GM23338 (cell line): ENCODE data around the gene FTL. TPM values are rescaled to one million over a fixed set of nuclear protein-coding genes. Genes with fewer than 3 reads are reported as not detected.

Experiments used
- ATAC-seq: fragments of 200-7000 bp; cut with Tn5 transposase; 3 replicates; pipeline ENCODE4 v1.9.1; 2020
- DNase-seq: peaks from one replicate; pipeline ENCODE4 v3.0.0-alpha.2; 2015; ENCODE audit warnings: low spot score
- H2AFZ ChIP-seq: fragments of 200-600 bp; sonication (generic); 2 replicates; pipeline ENCODE4 v1.8.0; 2016; ENCODE audit warnings: antibody characterized with exemption, mild to moderate bottlenecking, moderate library complexity
- H3F3A ChIP-seq: fragments of 200-600 bp; sonication (generic); replicated peaks from 2 replicates; pipeline ENCODE4 v1.8.0; 2017; ENCODE audit warnings: antibody characterized with exemption, mixed run types, low read depth
- H3K27ac ChIP-seq: fragments of 200-600 bp; sonication (generic); 2 replicates; pipeline ENCODE4 v1.6.1; 2016; ENCODE audit warnings: low read depth
- H3K27me3 ChIP-seq: fragments of 200-600 bp; sonication (generic); 2 replicates; pipeline ENCODE4 v1.8.0; 2016; ENCODE audit warnings: mild to moderate bottlenecking, mixed run types, moderate library complexity; ENCODE audit not compliant: insufficient read depth
- H3K36me3 ChIP-seq: fragments of 200-600 bp; sonication (generic); 2 replicates; pipeline ENCODE4 v1.8.0; 2016; ENCODE audit warnings: mild to moderate bottlenecking; ENCODE audit not compliant: insufficient read depth
- H3K4me1 ChIP-seq: fragments of 200-600 bp; sonication (generic); 2 replicates; pipeline ENCODE4 v1.8.0; 2016; ENCODE audit warnings: mild to moderate bottlenecking, moderate library complexity; ENCODE audit not compliant: insufficient read depth
- H3K4me2 ChIP-seq: fragments of 200-600 bp; sonication (generic); 2 replicates; pipeline ENCODE4 v1.7.1; 2017; ENCODE audit warnings: mixed run types
- H3K4me3 ChIP-seq: fragments of 200-600 bp; sonication (generic); 2 replicates; pipeline ENCODE4 v1.6.1; 2016; ENCODE audit warnings: mixed run types
- H3K79me2 ChIP-seq: fragments of 200-600 bp; sonication (generic); replicated peaks from 2 replicates; pipeline ENCODE4 v1.8.0; 2017; ENCODE audit warnings: mild to moderate bottlenecking; ENCODE audit not compliant: insufficient read depth
- H3K9me2 ChIP-seq: fragments of 200-600 bp; sonication (generic); 2 replicates; pipeline ENCODE4 v1.8.0; 2017; ENCODE audit not compliant: insufficient read depth
- H4K20me1 ChIP-seq: fragments of 200-600 bp; sonication (generic); replicated peaks from 2 replicates; pipeline ENCODE4 v1.8.0; 2017; ENCODE audit warnings: mild to moderate bottlenecking; ENCODE audit not compliant: insufficient read depth
- H3K27ac Mint-ChIP-seq: 2 replicates; pipeline ENCODE4 v1.8.0; 2020; ENCODE audit warnings: inconsistent platforms, mild to moderate bottlenecking, moderate library complexity, mixed read lengths
- H3K27me3 Mint-ChIP-seq: 3 replicates; pipeline ENCODE4 v1.8.0; 2022; ENCODE audit warnings: low read depth, mild to moderate bottlenecking, moderate library complexity, mixed read lengths, inconsistent platforms; ENCODE audit not compliant: insufficient read depth, poor library complexity
- H3K36me3 Mint-ChIP-seq: 3 replicates; pipeline ENCODE4 v1.8.0; 2021; ENCODE audit warnings: low read depth, mild to moderate bottlenecking, inconsistent platforms, moderate library complexity, mixed read lengths
- H3K4me1 Mint-ChIP-seq: 3 replicates; pipeline ENCODE4 v1.8.0; 2020; ENCODE audit warnings: mild to moderate bottlenecking, inconsistent platforms, mixed read lengths
- H3K4me3 Mint-ChIP-seq: 3 replicates; pipeline ENCODE4 v1.8.0; 2021; ENCODE audit warnings: moderate library complexity, mild to moderate bottlenecking, inconsistent platforms, mixed read lengths
- H3K9me3 Mint-ChIP-seq: 3 replicates; pipeline ENCODE4 v1.8.0; 2020; ENCODE audit warnings: moderate library complexity, mild to moderate bottlenecking, inconsistent platforms, mixed read lengths
- CREB1 ChIP-seq: fragments of 250-450 bp; sonication (Bioruptor Pico); IDR thresholded peaks from 2 replicates; pipeline ENCODE4 v1.5.0; 2020; ENCODE audit warnings: low read depth, mild to moderate bottlenecking, moderate library complexity
- JUNB ChIP-seq: IDR thresholded peaks from one replicate; pipeline ENCODE4 v1.6.1; 2016; ENCODE audit warnings: antibody characterized with exemption; ENCODE audit not compliant: unreplicated experiment
- POLR2AphosphoS5 ChIP-seq: IDR thresholded peaks from 2 replicates; pipeline ENCODE4 v1.6.1; 2016; ENCODE audit warnings: antibody characterized with exemption, low read depth
- polyA plus RNA-seq: library from polyadenylated mRNA; unstranded; fragments of >200 nt; fragmentation: Nextera tagmentation; extraction: Ambion mirVana; gene quantifications from 2 replicates; pipeline ENCODE4 v1.2.1, GENCODE V29; 2016
- total RNA-seq: library from RNA; depleted of rRNA; stranded (reverse); fragments of >200 nt; shearing (Covaris generic); gene quantifications from 2 replicates; pipeline ENCODE4 v1.2.3, GENCODE V29; 2014
- TF ChIP-seq, protein P1 (sequence below): IDR thresholded peaks from 2 replicates; pipeline ENCODE4 v1.6.1; 2016; ENCODE audit warnings: antibody characterized with exemption
- TF ChIP-seq, protein P2 (sequence below): IDR thresholded peaks from one replicate; pipeline ENCODE4 v1.6.1; 2018; ENCODE audit warnings: antibody characterized with exemption; ENCODE audit not compliant: unreplicated experiment
- TF ChIP-seq, protein P3 (sequence below), 2 experiments: fragments of 200-600 bp in 1 of 2; sonication (generic) in 1 of 2; conservative IDR thresholded peaks; 2 replicates each; pipeline versions ENCODE4 v1.5.1 to v1.6.1; 2016 to 2017; ENCODE audit warnings: antibody characterized with exemption in 2 of 2, low read depth in 2 of 2, mild to moderate bottlenecking in 2 of 2, moderate library complexity in 1 of 2

FTL gene
- total and polyA plus RNA-seq, 2 experiments from 2014 or later, result 2,064 to 5,436 TPM

DNA sequence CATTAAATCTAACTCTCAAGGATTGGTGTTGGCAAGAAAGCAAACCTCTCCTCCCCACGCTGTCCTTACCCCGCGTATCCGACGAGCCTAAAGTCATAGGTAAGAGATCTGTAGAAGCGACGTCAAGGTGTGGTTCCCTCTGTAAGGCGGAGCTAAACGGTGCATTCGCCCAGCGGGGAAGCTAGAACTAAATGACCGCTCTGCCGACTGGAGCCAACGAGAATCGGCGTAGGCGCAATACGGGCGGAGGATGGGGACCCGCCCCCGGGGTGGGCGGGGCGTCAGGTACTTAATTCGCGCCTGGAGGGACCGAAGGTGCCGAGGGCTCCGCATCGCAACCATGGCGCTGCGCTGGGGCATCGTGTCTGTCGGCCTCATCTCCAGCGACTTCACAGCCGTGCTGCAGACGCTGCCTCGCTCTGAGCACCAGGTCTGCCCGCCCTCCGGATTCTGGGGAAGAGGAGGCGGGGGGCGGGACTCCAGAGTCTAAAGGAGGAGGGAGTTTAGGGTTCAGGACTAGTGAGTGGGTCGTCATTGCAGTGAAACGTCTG, 31.7 kb upstream of the FTL start, which contains the start of gene DHDH:
Gene DHDH (plus strand): TSS at position 318 of the 551 bp plus-strand sequence. CDS start 23 bp downstream, at position 341.
- Histone ChIP-seq H3K4me1 (peaks cover 16% of the 10 kb centered on the region), H2AFZ (peak within 1 kb of the TSS; percentile 87), H3K4me2 (peak within 1 kb of the TSS; percentile 78), H3K27me3 (peaks cover 33% of the 10 kb centered on the region), H3K79me2 (no peaks in the 10 kb centered on the region), H4K20me1 (no peaks in the 10 kb centered on the region), H3K4me3 (peak within 1 kb of the TSS; percentile 54), H3K9me2 (no peaks in the 10 kb centered on the region), H3K36me3 (no peaks in the 10 kb centered on the region), H3K27ac (no peak within 1 kb of the TSS), H3F3A (peaks cover 11% of the 10 kb centered on the region; the same call in 1 of the 2 replicates)
- Mint-ChIP-seq H3K36me3 (no peaks in the 10 kb centered on the region), H3K27ac (peak within 1 kb of the TSS; percentile 45), H3K4me3 (peak within 1 kb of the TSS; percentile 82), H3K9me3 (no peaks in the 10 kb centered on the region; the same call in 2 of the 3 replicates), H3K27me3 (peaks cover 27% of the 10 kb centered on the region), H3K4me1 (peaks cover 14% of the 10 kb centered on the region)
- DNase-seq (peak; percentile 100), ATAC-seq (peak; percentile 95)
- peak; percentile 88 for TF ChIP-seq POLR2AphosphoS5
- peak; percentile 65 for TF ChIP-seq CREB1 (CRISPR knock-in tag)
- TF ChIP-seq, protein P1, sequence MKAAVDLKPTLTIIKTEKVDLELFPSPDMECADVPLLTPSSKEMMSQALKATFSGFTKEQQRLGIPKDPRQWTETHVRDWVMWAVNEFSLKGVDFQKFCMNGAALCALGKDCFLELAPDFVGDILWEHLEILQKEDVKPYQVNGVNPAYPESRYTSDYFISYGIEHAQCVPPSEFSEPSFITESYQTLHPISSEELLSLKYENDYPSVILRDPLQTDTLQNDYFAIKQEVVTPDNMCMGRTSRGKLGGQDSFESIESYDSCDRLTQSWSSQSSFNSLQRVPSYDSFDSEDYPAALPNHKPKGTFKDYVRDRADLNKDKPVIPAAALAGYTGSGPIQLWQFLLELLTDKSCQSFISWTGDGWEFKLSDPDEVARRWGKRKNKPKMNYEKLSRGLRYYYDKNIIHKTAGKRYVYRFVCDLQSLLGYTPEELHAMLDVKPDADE, result no peak
- TF ChIP-seq, protein P2, sequence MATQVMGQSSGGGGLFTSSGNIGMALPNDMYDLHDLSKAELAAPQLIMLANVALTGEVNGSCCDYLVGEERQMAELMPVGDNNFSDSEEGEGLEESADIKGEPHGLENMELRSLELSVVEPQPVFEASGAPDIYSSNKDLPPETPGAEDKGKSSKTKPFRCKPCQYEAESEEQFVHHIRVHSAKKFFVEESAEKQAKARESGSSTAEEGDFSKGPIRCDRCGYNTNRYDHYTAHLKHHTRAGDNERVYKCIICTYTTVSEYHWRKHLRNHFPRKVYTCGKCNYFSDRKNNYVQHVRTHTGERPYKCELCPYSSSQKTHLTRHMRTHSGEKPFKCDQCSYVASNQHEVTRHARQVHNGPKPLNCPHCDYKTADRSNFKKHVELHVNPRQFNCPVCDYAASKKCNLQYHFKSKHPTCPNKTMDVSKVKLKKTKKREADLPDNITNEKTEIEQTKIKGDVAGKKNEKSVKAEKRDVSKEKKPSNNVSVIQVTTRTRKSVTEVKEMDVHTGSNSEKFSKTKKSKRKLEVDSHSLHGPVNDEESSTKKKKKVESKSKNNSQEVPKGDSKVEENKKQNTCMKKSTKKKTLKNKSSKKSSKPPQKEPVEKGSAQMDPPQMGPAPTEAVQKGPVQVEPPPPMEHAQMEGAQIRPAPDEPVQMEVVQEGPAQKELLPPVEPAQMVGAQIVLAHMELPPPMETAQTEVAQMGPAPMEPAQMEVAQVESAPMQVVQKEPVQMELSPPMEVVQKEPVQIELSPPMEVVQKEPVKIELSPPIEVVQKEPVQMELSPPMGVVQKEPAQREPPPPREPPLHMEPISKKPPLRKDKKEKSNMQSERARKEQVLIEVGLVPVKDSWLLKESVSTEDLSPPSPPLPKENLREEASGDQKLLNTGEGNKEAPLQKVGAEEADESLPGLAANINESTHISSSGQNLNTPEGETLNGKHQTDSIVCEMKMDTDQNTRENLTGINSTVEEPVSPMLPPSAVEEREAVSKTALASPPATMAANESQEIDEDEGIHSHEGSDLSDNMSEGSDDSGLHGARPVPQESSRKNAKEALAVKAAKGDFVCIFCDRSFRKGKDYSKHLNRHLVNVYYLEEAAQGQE, result no peak

DNA sequence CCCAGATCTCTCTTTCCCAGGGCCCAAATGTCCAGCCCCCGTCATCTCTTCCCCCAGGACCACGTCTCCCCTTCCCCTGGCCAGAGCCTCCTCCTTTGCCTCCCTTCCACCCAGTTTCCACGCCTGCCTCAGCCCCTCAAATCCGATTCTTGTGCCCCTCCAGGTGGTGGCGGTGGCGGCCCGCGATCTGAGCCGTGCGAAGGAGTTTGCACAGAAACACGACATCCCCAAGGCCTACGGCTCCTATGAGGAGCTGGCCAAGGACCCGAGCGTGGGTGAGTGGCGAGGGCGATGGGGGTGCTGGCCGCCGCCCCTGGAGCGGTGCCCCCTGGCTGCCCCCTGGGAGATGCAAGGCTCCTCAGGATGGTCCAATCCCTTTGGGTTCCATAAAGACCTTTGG, 30.3 kb upstream of the FTL start:
- no peaks in the 10 kb centered on the region for H3K9me2 ChIP-seq
- peak overlapping the region; percentile 82; the same call in 2 of the 3 replicates for H3K4me3 Mint-ChIP-seq

More for the DNA sequence above, 30.3 kb upstream of the FTL start:
- Histone ChIP-seq H3K79me2 (no peaks in the 10 kb centered on the region), H2AFZ (no peak overlapping the region), H3K4me1 (peaks cover 16% of the 10 kb centered on the region), H4K20me1 (no peaks in the 10 kb centered on the region), H3F3A (peaks cover 11% of the 10 kb centered on the region; the same call in 1 of the 2 replicates), H3K27me3 (peaks cover 33% of the 10 kb centered on the region), H3K36me3 (no peaks in the 10 kb centered on the region), H3K4me2 (no peak overlapping the region), H3K4me3 (no peak overlapping the region), H3K27ac (no peak overlapping the region)
- DNase-seq, result peak; percentile 61
- Mint-ChIP-seq H3K4me1 (peaks cover 14% of the 10 kb centered on the region), H3K36me3 (peaks cover 6% of the 10 kb centered on the region), H3K9me3 (no peaks in the 10 kb centered on the region; the same call in 2 of the 3 replicates), H3K27ac (no peak overlapping the region), H3K27me3 (peaks cover 23% of the 10 kb centered on the region)
- peak; percentile 42 for ATAC-seq
- TF ChIP-seq, protein P1, result no peak
- no peak for TF ChIP-seq JUNB
- TF ChIP-seq, protein P3, sequence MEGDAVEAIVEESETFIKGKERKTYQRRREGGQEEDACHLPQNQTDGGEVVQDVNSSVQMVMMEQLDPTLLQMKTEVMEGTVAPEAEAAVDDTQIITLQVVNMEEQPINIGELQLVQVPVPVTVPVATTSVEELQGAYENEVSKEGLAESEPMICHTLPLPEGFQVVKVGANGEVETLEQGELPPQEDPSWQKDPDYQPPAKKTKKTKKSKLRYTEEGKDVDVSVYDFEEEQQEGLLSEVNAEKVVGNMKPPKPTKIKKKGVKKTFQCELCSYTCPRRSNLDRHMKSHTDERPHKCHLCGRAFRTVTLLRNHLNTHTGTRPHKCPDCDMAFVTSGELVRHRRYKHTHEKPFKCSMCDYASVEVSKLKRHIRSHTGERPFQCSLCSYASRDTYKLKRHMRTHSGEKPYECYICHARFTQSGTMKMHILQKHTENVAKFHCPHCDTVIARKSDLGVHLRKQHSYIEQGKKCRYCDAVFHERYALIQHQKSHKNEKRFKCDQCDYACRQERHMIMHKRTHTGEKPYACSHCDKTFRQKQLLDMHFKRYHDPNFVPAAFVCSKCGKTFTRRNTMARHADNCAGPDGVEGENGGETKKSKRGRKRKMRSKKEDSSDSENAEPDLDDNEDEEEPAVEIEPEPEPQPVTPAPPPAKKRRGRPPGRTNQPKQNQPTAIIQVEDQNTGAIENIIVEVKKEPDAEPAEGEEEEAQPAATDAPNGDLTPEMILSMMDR (conservative IDR thresholded peaks at IDR 0.05; ENCODE audit: low read depth in 2 of 2), result peak; percentile 50 to 77
